Measurements from ENCODE around the gene WAC. TPM values are rescaled to one million over a fixed set of nuclear protein-coding genes. Genes with fewer than 3 reads are reported as not detected.

WAC gene
- polyA plus RNA-seq, 1 of the 3 experiments (the other 2 are of a cell fraction) = 31.1 TPM

DNA sequence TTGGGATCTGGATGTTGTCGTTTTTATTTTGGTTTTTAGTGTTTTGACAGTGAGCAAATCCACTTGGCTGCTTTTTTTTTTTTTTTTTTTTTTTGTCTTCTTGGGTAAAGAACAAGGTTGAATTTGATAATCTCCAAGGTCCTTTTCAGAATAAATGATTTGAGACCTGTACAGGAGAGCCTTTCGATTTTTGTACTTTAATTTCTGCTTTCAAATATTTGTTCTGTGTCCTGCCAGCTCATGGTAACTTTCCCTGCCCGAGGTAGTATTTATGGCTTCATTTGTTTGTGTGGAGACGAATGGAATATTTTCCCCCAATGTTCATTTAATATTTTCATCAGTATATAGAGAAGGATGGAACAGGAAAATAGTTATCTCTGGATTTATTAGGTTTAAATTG, 19.9 kb downstream of the WAC start:
- H4K20me1 ChIP-seq (ENCODE audit: insufficient read depth) = peaks cover 99% of the 10 kb centered on the region
- 85% methylated on average over 4 of the region's 4 CpGs for WGBS (ENCODE audit: low lambda C conversion rate)
- H3K79me2 ChIP-seq (ENCODE audit: insufficient read depth) = peaks cover 100% of the 10 kb centered on the region
- H3K36me3 ChIP-seq (replicated peaks in 1 of 2; ENCODE audit: control insufficient read depth in 1 of 2, insufficient read depth in 2 of 2, low read length in 1 of 2) = peaks cover 65 to 82% of the 10 kb centered on the region in 2 experiments
- no peak overlapping the region for H3K4me3 ChIP-seq (ENCODE audit: low read depth in 2 of 2, low read length in 1 of 2)
- ChIA-PET CTCF (interaction anchor here (0.8 kb wide), 1 partner anchor 8 kb away, joined by 3 read pairs; no protein-coding TSS in a partner anchor), POLR2A (no interaction called here)
- peaks cover 5 to 23% of the 10 kb centered on the region in 2 experiments; a peak in 2 of 4 replicates for H3K4me1 ChIP-seq (ENCODE audit: control insufficient read depth in 1 of 2, insufficient read depth in 2 of 2, low read depth in 1 of 2, low read length in 1 of 2)
- no peak overlapping the region for H3K27ac ChIP-seq (ENCODE audit: low read depth in 2 of 2, low read length in 1 of 2)
- no peak overlapping the region for H2AFZ ChIP-seq (ENCODE audit: low read depth)
- H3K9ac ChIP-seq = no peak overlapping the region
- no peaks in the 10 kb centered on the region for H3K9me2 ChIP-seq
- H3K9me3 ChIP-seq = no peaks in the 10 kb centered on the region
- H3K4me2 ChIP-seq = no peak overlapping the region
- DNase-seq = no peak
- TF ChIP-seq YY1 (IDR thresholded peaks at IDR 0.05; ENCODE audit: low read depth) (no peak), EP300 (IDR thresholded peaks at IDR 0.05; ENCODE audit: borderline replicate concordance in 1 of 2, low read depth in 1 of 2, low read length in 1 of 2) (no peak), RFX5 (IDR thresholded peaks at IDR 0.05; ENCODE audit: low read length) (no peak), FOSL2 (IDR thresholded peaks at IDR 0.05; ENCODE audit: borderline replicate concordance, low read depth) (no peak), NFIC (IDR thresholded peaks at IDR 0.05; ENCODE audit: borderline replicate concordance) (no peak), MXI1 (IDR thresholded peaks at IDR 0.05; ENCODE audit: low read depth, low read length) (no peak), GABPA (IDR thresholded peaks at IDR 0.05; ENCODE audit: low read depth) (no peak)
- peaks cover 16% of the 10 kb centered on the region for H3F3A ChIP-seq (replicated peaks; ENCODE audit: insufficient read depth)
- no peaks in the 10 kb centered on the region for H3K27me3 ChIP-seq (ENCODE audit: insufficient read depth)

DNA sequence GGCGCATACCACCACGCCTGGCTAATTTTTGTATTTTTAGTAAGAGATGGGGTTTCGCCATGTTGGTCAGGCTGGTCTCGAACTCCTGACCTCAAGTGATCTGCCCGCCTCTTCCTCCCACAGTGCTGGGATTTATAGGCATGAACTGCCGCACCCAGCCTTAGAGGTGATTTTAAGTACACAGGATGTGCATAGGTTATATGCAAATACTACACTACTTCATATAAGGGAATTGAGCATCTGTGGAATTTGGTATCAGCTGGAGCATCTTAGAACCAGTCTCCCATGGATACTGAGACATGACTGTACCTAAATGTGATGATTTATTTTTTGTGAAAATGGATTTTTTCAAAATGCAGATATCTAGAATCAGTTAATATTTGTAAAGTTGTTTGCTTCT, 21.1 kb downstream of the WAC start:
- Histone ChIP-seq H3K4me2 (no peak overlapping the region), H3K79me2 (ENCODE audit: insufficient read depth) (peaks cover 100% of the 10 kb centered on the region), H3K27ac (ENCODE audit: low read depth in 2 of 2, low read length in 1 of 2) (no peak overlapping the region), H3K27me3 (ENCODE audit: insufficient read depth) (no peaks in the 10 kb centered on the region), H3F3A (replicated peaks; ENCODE audit: insufficient read depth) (peaks cover 16% of the 10 kb centered on the region), H3K9ac (no peak overlapping the region), H3K36me3 (replicated peaks in 1 of 2; ENCODE audit: control insufficient read depth in 1 of 2, insufficient read depth in 2 of 2, low read length in 1 of 2) (peaks cover 62 to 84% of the 10 kb centered on the region in 2 experiments), H4K20me1 (ENCODE audit: insufficient read depth) (peaks cover 99% of the 10 kb centered on the region), H3K9me3 (no peaks in the 10 kb centered on the region), H3K4me1 (ENCODE audit: control insufficient read depth in 1 of 2, insufficient read depth in 2 of 2, low read depth in 1 of 2, low read length in 1 of 2) (peaks cover 5 to 23% of the 10 kb centered on the region in 2 experiments; a peak in 2 of 4 replicates), H2AFZ (ENCODE audit: low read depth) (no peak overlapping the region), H3K4me3 (ENCODE audit: low read depth in 2 of 2, low read length in 1 of 2) (no peak overlapping the region), H3K9me2 (no peaks in the 10 kb centered on the region)
- DNase-seq = no peak
- ChIA-PET POLR2A (no interaction called here), CTCF (interaction anchor here (1.0 kb wide), 1 partner anchor 12 kb away, joined by 3 read pairs; no protein-coding TSS in a partner anchor)
- 93% methylated on average over 6 of the region's 6 CpGs for WGBS (ENCODE audit: low lambda C conversion rate)
- TF ChIP-seq FOXJ3 (CRISPR knock-in tag; IDR thresholded peaks at IDR 0.05) (no peak), TAF1 (IDR thresholded peaks at IDR 0.05; ENCODE audit: borderline replicate concordance, low read depth, low read length) (no peak), EZH2phosphoT487 (IDR thresholded peaks at IDR 0.05; ENCODE audit: borderline replicate concordance, low read depth) (no peak), MEF2A (IDR thresholded peaks at IDR 0.05; ENCODE audit: borderline replicate concordance, low read depth) (no peak), NRF1 (IDR thresholded peaks at IDR 0.05; ENCODE audit: low read depth, low read length) (no peak), SMC3 (IDR thresholded peaks at IDR 0.05; ENCODE audit: low read depth, low read length) (no peak), FOXM1 (IDR thresholded peaks at IDR 0.05; ENCODE audit: low read depth) (no peak), RCOR1 (IDR thresholded peaks at IDR 0.05; ENCODE audit: low read length) (no peak), RAD21 (IDR thresholded peaks at IDR 0.05; ENCODE audit: low read length) (no peak), YY1 (IDR thresholded peaks at IDR 0.05; ENCODE audit: low read depth) (no peak), NFIC (IDR thresholded peaks at IDR 0.05; ENCODE audit: borderline replicate concordance) (no peak), RFX5 (IDR thresholded peaks at IDR 0.05; ENCODE audit: low read length) (no peak), CHD2 (IDR thresholded peaks at IDR 0.05; ENCODE audit: low read length, partially characterized antibody) (no peak), RXRA (IDR thresholded peaks at IDR 0.05; ENCODE audit: borderline replicate concordance, low read depth) (no peak), GABPA (IDR thresholded peaks at IDR 0.05; ENCODE audit: low read depth) (no peak)
- TF ChIP-seq, protein P1, sequence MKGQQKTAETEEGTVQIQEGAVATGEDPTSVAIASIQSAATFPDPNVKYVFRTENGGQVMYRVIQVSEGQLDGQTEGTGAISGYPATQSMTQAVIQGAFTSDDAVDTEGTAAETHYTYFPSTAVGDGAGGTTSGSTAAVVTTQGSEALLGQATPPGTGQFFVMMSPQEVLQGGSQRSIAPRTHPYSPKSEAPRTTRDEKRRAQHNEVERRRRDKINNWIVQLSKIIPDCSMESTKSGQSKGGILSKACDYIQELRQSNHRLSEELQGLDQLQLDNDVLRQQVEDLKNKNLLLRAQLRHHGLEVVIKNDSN (IDR thresholded peaks at IDR 0.05; ENCODE audit: borderline replicate concordance, low read depth) = no peak
- TF ChIP-seq, protein P2, sequence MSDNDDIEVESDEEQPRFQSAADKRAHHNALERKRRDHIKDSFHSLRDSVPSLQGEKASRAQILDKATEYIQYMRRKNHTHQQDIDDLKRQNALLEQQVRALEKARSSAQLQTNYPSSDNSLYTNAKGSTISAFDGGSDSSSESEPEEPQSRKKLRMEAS (IDR thresholded peaks at IDR 0.05; ENCODE audit: low read depth) = no peak

All from SK-N-SH (cell line).